GM23338 (cell line): Measurements from ENCODE around the gene GLG1.

Experiments used
- CREB1 ChIP-seq: fragments of 250-450 bp; sonication (Bioruptor Pico); IDR thresholded peaks from 2 replicates; pipeline ENCODE4 v1.5.0; 2020; ENCODE audit warnings: low read depth, mild to moderate bottlenecking, moderate library complexity
- CTCF ChIP-seq, 2 experiments: fragments of 200-600 bp in 1 of 2; sonication (generic) in 1 of 2; conservative IDR thresholded peaks; 2 replicates each; pipeline versions ENCODE4 v1.5.1 to v1.6.1; 2016 to 2017; ENCODE audit warnings: antibody characterized with exemption in 2 of 2, low read depth in 2 of 2, mild to moderate bottlenecking in 2 of 2, moderate library complexity in 1 of 2
- EZH2 ChIP-seq: fragments of 200-600 bp; sonication (generic); IDR thresholded peaks from one replicate; pipeline ENCODE4 v1.8.0; 2017; ENCODE audit warnings: antibody characterized with exemption, mild to moderate bottlenecking, low read depth; ENCODE audit not compliant: unreplicated experiment
- EZH2phosphoT487 ChIP-seq: fragments of 200-600 bp; sonication (generic); IDR thresholded peaks from one replicate; pipeline ENCODE4 v1.8.1; 2018; ENCODE audit warnings: antibody characterized with exemption; ENCODE audit not compliant: unreplicated experiment
- JUNB ChIP-seq: IDR thresholded peaks from one replicate; pipeline ENCODE4 v1.6.1; 2016; ENCODE audit warnings: antibody characterized with exemption; ENCODE audit not compliant: unreplicated experiment
- NANOG ChIP-seq: IDR thresholded peaks from 2 replicates; pipeline ENCODE4 v1.6.1; 2016; ENCODE audit warnings: antibody characterized with exemption, borderline replicate concordance
- POLR2AphosphoS5 ChIP-seq: IDR thresholded peaks from 2 replicates; pipeline ENCODE4 v1.6.1; 2016; ENCODE audit warnings: antibody characterized with exemption, low read depth
- REST ChIP-seq: IDR thresholded peaks from one replicate; pipeline ENCODE4 v1.6.1; 2018; ENCODE audit warnings: antibody characterized with exemption; ENCODE audit not compliant: unreplicated experiment
- STAT1 ChIP-seq: IDR thresholded peaks from one replicate; pipeline ENCODE4 v1.6.1; 2016; ENCODE audit warnings: antibody characterized with exemption; ENCODE audit not compliant: unreplicated experiment
- ZNF331 ChIP-seq: fragments of 250-450 bp; sonication (Bioruptor Pico); IDR thresholded peaks from 2 replicates; pipeline ENCODE4 v1.5.0; 2020; ENCODE audit warnings: low read depth, mild to moderate bottlenecking, moderate library complexity

GRCh38 chr16:74438492-74438979 lies 168.4 kb downstream of the GLG1 start:
- TF ChIP-seq JUNB = no peak
- no peak for TF ChIP-seq CTCF (conservative IDR thresholded peaks at IDR 0.05; ENCODE audit: low read depth in 2 of 2)
- TF ChIP-seq EZH2 = no peak
- no peak for TF ChIP-seq CREB1 (CRISPR knock-in tag)
- TF ChIP-seq EZH2phosphoT487 = no peak
- no peak for TF ChIP-seq POLR2AphosphoS5
- no peak for TF ChIP-seq ZNF331 (CRISPR knock-in tag)
- no peak for TF ChIP-seq REST
- no peak for TF ChIP-seq STAT1
- no peak for TF ChIP-seq NANOG
